HG02884 (cell line): ENCODE measurements around the gene DCD.
"Not testable (repeated sequence)": the region's sequence is repeated elsewhere in the genome, so short reads cannot be mapped to it uniquely, and the experiment has no call there.

Experiments
- ATAC-seq: cut with Tn5 transposase; IDR thresholded peaks from one replicate; pipeline ENCODE4 v1.9.1; 2021; ENCODE audit warnings: mild to moderate bottlenecking, moderate library complexity; ENCODE audit not compliant: unreplicated experiment

DCD gene, protein sequence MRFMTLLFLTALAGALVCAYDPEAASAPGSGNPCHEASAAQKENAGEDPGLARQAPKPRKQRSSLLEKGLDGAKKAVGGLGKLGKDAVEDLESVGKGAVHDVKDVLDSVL

DNA sequence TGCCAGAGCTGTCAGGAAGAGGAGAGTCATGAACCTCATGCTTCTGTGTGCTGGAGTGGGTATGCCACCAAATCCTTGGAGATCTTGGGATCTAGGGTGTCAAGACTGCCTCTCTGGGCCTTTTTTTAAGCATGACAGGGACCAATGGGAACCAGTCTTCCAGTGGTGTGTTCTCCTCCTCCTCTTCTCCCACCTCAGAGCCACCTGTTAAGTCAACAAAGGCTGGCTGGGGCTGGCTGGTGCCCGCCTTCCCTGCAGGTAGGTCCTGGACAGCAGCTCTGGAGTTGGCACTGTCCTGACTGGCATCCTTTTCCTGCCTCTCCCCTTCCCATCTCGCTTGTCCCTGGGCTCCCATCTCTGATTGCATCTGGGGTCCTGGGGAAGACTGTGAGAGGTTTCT lies at the start of gene DCD:
Gene DCD (minus strand): TSS at position 101 of the 400 bp plus-strand sequence. CDS start 62 bp downstream, at position 39.
- ATAC-seq = no peak

DNA sequence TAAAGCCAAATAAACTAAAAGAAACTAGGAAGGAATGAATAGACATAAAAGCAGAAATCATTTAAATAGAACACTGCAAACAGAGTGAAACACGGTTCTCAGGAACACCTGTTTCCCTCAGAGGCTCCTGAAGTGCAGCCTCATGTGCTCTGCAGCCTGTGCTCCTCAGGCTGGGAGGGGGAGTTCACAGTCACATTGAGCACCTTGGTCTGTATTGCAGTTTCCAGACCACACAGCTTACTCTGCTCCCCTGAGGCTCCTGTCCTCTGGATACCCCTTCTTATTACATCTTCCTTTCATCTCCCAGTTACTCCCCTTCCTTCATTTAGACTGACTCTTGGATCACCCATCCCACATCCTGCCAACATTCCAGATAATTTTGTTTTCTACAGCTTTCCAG lies 49.7 kb upstream of the DCD start:
- no peak for ATAC-seq

DNA sequence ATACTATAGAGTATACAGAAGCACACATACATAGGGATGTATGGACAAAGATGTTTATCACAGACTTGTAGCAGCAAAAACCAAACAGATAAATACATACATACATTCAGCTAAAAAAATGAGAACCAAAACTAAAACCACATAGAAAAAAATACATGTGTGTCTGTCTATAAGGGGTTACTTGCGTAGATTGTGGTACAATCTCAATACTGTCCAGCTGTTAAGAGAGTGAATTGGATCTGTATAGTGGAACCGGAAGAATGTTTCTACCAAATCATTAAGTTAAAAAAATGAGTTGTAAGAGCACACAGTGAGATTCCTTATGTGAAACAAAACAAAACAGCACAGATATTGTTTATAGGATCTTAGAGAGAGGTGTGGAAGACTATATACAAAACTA lies 44.2 kb upstream of the DCD start:
- ATAC-seq = no peak

DNA sequence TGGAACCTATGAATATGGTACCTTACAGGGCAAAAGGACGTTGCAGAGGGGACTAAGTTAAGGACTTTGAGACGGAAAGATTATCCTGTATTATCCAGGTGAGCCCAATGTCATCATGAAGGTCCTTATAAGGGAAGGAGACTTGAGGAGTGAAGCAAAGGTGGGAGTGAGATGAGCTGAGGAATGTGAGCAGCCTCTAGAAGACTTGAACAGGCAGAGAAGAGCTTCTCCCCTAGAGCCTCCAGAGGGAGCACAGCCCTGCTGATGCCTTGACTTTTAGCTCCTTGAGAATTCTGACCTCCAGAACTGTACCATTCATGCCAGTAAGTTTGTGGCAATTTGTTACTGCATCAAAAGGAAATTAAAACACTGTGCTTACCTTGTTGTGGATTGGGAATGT lies 41.8 kb upstream of the DCD start:
- ATAC-seq = no peak

DNA sequence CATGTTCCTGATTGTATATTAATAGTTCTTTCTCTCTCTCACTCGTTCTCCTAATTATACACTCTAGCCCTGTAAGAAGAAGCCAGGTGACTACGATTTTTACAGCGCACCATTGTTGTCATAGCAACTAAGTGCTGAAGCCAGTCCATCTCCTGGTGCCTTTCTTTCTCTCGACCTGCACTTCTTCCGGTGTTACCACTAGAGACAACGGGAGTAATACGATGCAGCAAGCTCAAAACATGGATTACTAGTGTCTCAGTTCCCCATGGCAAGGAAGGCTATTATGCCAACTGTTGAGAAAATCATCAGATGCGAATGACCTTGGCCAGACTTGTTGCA lies 40.8 kb upstream of the DCD start:
- ATAC-seq = no peak

DNA sequence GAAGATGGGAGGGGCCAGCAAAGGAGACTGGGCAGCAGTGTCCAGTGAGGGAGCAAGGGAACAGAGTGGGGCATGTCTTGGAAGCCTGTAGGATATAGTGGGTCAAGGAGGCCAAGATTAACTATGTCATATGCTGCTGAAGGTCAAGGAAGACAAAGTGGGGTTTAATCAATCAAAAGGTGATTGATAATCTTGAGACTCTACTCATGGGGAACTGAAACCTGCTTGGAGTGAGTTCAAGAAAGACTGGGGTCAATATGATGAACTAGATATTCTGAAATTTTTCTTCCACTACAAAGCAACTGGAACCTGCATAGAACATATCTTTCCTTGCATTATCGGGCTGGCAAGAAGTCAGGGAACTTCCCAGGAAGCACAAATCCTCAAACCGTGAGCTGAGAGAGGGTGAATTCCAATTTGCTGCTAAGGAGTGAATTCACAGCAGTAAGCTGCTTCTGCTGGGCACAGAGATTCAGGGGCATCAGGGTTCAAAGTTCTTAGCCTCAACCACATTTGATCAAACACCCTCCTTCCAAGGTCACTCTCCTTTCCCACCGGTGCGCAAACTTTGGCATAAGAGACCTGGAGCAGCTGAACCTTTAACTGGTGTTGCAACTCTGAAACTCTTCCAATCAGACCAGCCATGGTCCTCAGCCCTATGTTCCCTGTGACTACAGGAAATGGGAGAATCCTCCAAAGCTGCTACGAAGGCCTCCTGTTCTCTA lies 40.3 kb upstream of the DCD start:
- no peak for ATAC-seq

DNA sequence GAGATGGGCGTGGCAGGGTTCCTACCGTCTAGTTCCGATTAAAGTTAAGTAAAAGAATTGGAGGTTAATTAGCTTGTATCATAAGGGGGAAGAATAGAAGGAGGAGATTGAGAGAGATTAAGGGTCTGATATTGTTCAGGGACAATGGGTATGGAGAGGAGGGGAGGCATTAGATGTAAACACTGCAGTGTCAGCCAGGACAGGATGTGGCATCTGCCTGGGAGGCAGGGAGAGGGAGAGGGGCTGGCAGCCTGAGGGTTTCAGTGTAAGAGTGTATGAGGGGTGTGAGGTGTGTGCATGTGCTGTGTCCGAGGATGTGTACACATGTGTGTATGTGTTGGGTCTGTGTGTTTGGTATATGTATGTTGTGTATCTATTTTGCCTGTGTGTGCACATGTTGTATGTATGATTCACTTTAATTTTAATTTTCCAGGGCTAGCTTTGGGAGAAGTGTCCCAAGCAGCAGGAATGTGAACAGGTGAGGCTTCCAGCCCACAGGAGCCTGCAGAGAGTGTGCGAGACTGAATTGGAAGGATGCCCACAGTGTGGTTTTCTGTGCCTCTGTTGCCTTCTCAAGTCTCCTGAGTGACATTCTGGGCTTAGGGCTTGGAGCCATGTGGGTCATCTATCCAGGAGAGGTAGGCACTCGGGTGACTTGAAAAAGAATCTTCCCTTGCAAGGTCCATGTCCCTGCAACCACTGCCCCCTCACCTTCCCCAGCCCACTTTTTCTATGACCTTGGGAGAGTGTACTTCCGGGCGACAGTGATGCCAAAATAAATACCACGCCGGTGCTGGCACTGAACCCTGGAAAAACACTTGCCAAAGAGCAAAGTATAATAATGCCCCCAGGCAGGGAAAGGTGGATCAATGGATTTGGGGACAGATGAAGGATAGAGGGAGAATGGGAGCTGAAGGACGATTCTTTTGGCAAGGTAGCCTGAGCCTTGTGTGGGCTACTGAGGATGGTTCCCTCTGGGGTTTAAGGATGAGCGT lies 36.8 kb upstream of the DCD start:
- no peak for ATAC-seq

DNA sequence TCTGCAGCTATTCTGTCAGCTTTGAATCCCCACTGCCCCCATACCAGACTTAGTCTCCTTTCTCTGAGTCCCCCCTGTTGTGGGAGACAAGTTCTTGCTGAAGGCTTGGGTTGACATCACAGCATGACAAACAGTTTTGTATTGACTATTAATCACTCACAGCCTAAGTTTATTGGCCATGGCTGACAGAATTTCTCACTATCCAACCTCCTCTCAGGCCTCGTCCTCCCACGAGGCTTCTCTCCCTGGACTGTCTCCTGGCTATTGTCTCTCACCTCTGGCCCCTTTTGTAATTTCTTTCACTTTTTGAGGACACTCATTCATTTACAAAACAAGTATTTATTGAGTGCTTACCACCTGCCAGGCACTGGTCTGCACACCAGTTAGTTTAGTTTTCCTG lies 35.2 kb upstream of the DCD start:
- ATAC-seq = no peak

DNA sequence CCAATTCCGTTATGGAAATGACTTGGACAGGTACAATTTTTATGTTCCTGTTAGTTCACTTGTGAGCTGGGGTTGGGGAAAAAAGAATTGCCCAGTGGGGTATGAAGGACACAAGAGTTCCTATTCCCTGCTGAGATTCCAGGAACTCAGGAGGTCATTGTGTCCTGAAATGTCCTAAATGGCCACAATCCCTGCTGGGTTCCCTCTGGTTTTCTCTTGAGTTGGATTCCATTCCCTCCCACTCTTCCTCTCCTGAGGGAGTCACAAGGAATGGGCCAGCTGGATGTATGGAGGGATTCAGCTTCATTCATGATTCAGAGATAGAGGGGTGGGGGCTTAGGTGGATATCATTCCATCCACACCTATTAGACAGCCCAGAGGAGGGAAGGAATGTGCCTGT lies 34.5 kb upstream of the DCD start:
- ATAC-seq = no peak

DNA sequence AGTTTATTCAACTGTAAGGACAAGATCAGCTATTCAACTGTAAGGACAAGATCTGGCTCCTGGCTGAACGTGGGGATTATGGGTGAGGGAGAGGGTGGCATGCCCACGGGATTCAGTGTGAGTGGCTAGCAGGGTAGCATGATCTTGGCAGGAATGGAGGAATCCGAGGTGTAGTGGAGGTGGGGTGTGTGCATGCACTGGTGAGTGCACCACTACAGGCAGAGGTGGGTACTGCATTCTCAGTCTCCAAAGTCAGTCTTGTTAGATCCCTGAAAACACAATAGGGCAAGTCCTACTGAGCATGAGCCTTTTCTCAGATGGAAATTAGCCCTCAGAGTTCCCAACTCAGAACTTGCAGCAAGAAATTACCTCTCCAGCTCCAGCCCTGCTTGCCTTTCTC lies 32.2 kb upstream of the DCD start:
- ATAC-seq = peak; percentile 85

DNA sequence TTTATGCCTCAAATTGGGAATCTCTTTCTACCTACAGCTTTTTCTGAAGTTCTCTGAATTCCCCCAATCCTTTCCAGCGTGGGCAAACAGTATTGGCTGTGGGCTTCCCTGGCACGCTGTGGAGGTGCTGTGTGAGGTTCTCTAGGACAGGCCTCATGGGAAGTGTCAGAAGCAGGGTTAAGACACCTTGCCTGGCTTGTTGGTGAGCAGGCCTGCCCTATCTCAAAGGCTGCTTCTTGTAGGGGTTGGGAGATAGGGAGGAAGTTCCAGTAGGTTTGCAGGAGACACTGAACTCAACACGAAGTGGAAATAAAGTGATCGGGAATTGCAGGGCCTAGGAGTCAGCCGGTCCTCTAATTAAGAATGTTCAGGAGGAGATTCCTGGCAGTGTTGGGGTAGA lies 30.0 kb upstream of the DCD start:
- no peak for ATAC-seq

DNA sequence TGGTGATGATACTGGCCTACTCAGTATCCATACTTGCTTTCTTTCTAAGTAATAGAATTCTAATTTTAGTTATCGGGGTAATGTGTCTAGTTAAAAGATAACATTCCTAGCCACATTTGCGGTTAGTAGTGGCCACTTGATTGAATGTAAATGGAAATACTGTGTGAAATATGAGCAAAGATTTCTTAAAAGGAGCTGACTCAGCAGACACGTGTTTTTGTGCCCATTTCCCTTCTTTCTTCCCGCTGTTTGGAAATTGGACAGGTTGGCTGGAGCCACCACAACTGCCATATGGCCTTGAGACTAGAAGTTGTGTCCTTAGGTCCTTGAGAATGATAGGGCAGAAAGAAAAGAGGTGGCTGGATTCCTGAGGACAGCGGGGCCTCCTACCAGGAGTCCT lies 19.8 kb upstream of the DCD start:
- ATAC-seq = no peak

DNA sequence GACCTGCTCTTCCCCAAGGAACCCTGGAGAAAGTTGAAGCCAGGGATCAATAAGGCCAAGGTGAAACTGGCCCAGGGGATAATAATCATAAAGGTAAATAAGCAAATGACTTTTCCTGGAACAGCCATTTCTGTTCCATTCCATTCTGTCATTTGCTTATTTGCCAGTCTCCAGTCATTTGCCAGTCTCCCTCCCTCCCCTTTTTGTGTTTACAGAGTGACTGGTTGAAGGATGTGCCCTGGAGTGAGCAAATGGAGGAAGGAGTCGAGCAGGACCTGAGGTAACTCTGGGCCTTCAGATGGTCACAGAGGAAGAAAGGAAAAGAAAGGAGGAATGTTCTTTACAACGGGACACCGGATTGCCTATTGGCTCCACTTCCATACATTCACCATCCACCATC lies 17.8 kb upstream of the DCD start:
- no peak for ATAC-seq

DNA sequence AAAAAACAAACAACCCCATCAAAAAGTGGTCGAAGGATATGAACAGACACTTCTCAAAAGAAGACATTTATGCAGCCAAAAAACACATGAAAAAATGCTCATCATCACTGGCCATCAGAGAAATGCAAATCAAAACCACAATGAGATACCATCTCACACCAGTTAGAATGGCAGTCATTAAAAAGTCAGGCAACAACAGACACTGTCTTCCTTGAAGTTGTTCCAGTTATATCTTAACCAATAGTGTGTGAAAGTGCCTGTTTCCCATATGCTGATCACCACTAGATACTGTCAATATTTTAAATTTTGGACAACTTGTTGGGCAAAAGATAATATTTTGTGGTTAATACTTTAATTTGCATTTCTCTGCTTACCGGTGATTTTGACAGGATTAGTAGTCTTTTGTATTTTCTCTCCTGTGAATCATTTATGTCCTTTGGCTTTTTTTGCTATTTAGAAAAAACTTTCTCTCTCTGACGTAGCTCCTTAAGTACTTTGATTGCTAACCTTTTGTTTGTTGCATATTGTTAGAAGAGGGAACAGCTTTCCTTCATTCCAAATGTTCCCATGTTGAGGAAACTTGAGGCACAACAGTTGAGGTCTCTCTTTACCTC lies 17.0 kb upstream of the DCD start:
- ATAC-seq = not testable (repeated sequence)

DNA sequence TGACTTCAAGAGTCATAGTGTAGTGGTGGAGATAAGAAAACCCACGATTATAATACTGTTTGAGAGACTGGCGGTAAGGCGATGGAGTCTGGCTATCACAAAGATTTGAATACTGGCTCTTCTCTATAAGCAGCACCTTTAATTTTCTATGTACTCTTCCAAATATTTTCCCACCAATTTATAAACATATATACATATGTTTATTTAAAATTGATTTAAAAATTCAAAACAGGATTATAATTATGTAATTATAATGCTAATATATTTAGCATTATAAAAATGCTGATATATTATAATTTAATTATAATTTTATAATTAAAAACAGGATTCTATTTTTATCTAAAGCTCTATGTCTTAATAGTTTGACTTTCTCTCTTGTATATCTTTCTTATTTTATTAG lies 15.4 kb upstream of the DCD start:
- ATAC-seq = no peak

DNA sequence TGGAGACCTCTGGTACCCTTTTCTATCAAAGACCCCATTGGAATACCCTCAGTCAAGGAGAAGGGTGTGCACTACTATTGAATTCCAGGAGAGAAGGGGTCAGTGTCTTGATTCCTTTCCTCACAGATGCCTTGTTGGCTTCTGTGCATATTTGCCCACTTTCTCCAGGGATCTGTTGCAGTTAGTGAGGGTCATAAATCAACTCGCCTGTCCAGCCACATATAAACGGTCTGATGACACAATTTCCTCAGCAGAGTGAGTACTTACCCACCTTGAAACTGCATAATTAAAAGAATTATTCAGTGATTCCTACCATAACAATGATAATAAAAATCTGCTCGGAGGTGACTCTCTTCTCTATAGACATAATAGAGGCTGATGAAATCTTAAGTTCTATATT lies 13.9 kb upstream of the DCD start:
- ATAC-seq = no peak

DNA sequence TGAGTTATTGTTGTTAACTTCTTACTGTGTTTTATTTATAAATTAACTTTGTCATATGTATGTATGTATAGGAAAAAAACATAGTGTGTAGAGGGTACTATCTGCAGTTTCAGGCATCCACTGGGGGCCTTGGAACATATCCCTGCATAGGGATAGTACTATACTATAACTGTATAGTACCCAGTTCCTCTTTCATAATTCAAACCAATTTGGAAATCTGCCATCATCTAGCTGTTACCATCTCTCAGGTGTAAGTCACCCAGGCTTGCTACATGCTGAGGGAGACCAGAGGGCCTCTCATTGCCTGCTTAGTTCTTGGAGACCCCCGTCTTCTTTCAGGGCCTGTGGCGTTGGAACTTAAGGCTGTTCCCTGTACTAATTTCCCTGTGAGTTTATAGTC lies 12.9 kb upstream of the DCD start:
- ATAC-seq = no peak

DNA sequence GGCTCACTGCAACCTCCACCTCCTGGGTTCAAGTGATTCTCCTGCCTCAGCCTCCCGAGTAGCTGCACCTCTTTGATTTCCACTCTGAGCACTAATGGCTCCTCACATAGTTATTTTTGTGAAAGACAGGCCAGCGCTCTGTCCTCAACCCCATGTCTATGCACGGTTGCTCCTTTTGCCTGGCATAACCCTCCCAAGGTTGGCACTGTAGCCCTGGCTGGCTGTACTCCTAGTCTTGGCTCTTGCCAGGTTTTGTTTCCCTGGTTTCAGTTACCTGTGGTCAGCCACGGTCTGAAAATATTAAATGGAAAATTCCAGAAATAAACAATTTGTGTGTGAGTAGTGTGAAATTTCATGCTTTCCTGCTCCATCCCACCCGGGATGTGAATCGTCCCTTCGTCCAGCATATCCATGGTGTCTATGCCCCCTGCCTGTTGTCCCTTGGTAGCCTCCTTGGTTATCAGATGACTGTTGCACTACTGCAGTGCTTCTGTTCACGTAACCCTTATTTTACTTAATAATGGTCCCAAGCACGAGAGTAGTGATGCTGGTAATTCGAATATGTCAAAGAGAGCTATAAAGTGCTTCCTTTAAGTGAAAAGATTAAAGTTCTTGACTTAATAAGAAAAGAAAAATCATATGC lies 12.3 kb upstream of the DCD start:
- no peak for ATAC-seq

DNA sequence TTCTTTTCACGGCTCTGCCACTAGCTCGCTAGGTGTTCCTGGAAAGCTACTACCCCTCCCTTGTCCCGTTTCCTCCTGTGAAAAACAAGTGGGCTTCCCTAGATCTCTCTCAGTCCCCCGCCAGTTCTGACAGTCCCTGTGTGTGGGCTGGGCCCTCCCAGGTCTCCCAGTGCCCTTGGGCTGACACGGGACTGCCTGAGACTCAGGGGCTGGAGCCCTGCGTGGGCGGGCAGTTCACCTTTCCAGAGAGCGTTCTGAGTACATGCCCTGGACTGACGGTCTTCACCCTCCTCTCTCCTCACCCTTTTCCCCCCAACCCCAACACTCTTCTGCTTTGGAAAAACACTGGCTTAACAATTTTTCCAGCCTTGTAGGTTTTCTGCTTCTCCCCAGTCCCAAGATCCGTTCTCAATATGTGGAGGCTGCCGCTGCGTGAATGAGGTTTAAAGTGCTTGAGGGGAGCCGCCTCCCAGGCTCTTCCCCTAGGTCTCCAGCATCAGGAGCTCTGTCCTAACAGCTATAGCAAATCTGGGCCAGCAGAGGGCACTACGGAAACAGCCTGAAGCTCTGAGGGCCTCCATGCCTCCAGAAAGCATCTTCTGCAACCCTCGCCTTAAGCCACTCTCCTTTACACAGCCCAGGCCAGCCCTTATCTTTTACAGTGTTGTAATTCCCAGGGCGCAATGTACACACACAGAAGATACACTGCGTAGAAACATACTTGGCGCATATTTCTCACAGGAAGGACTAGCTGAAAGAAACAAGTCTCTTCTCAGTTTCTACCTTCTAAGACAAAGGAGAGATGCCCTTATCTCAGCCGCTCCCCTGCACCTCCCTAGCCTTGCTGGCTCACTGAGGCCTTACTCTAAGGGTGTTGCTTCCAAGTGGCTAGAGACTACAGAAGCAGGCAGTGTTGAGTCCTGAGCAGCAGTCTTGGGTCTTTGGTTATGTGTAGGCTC lies 10.4 kb upstream of the DCD start:
- peak; percentile 79 for ATAC-seq

DNA sequence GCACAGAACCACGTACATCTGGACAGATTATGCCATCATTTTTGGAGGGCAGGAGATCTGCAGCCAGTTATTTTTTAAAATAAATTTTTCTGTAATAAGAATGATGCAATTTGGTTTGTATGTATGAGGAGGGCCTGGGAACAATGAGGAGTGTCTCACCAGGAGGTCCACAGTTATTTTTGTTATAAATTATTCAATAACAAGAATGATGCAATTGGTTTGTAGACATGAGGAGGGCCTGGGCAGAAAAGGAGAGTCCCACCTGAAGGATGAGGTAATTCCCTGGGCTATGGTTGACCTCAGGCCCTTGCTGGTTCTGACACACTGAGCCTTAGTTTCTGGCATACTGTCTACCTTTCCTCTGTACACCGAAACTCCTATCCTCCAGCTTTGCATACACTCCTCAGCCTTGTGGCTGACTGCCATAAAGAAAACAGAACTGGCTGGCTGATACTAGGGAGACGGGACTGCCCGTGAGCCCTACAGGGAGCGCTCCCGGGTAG lies 9.0 kb upstream of the DCD start:
- ATAC-seq = no peak
